Right lobe of liver (tissue), 4 donors: Measurements from ENCODE around the gene SYDE1.

Experiments used
- POLR2A ChIP-seq: fragments of 450-650 bp; IDR thresholded peaks from one replicate; pipeline ENCODE4 v1.6.1; 2017; ENCODE audit warnings: antibody characterized with exemption, mild to moderate bottlenecking
- TF ChIP-seq, protein P1 (sequence below), 4 donors: fragments of 200-600 bp in 3 of 4; fragments of 450-650 bp in 1 of 4; IDR thresholded peaks; one replicate each; pipeline versions ENCODE4 v1.5.1 to v1.8.0; 2016 to 2022; ENCODE audit warnings: antibody characterized with exemption in 4 of 4, mild to moderate bottlenecking in 2 of 4
- donor health status: DM: no; HTN: no; CAD: no.
- donor health status: DM: no; HTN: no; CAD: no.
- donor health status: DM: no; HTN: yes; CAD: no.

DNA sequence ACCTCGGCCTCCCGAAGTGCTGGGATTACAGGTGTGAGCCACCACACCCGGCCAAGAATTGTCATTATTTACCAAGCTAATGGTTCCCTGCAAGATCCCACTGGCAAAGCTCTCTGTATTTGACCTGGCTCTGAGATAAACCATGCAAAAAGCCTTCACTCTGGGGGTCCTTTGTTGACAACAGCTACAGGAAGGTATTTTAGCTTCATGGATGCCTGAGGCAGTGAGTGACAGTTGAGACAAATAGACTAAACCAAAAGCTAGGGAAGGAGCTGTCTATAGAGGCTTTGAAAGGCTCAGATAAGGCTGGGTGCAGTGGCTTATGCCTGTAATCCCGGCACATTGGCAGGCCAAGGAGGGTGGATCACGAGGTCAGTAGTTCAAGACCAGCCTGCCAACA, 48.1 kb downstream of the SYDE1 start:
- TF ChIP-seq, protein P1, sequence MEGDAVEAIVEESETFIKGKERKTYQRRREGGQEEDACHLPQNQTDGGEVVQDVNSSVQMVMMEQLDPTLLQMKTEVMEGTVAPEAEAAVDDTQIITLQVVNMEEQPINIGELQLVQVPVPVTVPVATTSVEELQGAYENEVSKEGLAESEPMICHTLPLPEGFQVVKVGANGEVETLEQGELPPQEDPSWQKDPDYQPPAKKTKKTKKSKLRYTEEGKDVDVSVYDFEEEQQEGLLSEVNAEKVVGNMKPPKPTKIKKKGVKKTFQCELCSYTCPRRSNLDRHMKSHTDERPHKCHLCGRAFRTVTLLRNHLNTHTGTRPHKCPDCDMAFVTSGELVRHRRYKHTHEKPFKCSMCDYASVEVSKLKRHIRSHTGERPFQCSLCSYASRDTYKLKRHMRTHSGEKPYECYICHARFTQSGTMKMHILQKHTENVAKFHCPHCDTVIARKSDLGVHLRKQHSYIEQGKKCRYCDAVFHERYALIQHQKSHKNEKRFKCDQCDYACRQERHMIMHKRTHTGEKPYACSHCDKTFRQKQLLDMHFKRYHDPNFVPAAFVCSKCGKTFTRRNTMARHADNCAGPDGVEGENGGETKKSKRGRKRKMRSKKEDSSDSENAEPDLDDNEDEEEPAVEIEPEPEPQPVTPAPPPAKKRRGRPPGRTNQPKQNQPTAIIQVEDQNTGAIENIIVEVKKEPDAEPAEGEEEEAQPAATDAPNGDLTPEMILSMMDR (IDR thresholded peaks at IDR 0.05) = no peak
- TF ChIP-seq POLR2A = no peak
